Cortex of kidney (tissue), 1 donor: ENCODE results near the gene WDR74.

Experiments used
- DNase-seq: peaks from one replicate; lab custom pipeline; 2025; lab: John Stamatoyannopoulos, UW

The WDR74 gene

GRCh38 chr11:62794201-62794775 is 45.1 kb downstream of the WDR74 start:
- DNase-seq = no peak

GRCh38 chr11:62792202-62792575 is 47.2 kb downstream of the WDR74 start:
- no peak for DNase-seq

GRCh38 chr11:62791501-62792201 is 47.7 kb downstream of the WDR74 start, which contains the start of gene TMEM223:
Gene TMEM223, minus strand, starts transcription at chr11:62792006. Its CDS starts 12 bp downstream, at chr11:62791994.
- DNase-seq = no peak

GRCh38 chr11:62789576-62789975 is 49.8 kb downstream of the WDR74 start:
- no peak for DNase-seq

- DNase-seq = no peak
Measured at GRCh38 chr11:62788991-62789390, 50.4 kb downstream of the WDR74 start.

- DNase-seq = no peak
Measured at GRCh38 chr11:62787005-62787759, 52.2 kb downstream of the WDR74 start, which contains the start of gene TMEM179B. Gene TMEM179B, plus strand, starts transcription at chr11:62787402. Its CDS starts 30 bp downstream, at chr11:62787432.

- peak; percentile 33 for DNase-seq
Measured at GRCh38 chr11:62786318-62787004, 52.9 kb downstream of the WDR74 start.
